HS-5 (cell line): ENCODE results near the gene PDPR.
A peak's percentile ranks its signal among the peaks of the same experiment; 100 is the strongest.
"Not testable (repeated sequence)": the region's sequence is repeated elsewhere in the genome, so short reads cannot be mapped to it uniquely, and the experiment has no call there.

Source experiments
- DNase-seq: peaks from one replicate; pipeline ENCODE4 v3.0.0-alpha.2; 2012; ENCODE audit warnings: low read depth

Gene PDPR

DNA sequence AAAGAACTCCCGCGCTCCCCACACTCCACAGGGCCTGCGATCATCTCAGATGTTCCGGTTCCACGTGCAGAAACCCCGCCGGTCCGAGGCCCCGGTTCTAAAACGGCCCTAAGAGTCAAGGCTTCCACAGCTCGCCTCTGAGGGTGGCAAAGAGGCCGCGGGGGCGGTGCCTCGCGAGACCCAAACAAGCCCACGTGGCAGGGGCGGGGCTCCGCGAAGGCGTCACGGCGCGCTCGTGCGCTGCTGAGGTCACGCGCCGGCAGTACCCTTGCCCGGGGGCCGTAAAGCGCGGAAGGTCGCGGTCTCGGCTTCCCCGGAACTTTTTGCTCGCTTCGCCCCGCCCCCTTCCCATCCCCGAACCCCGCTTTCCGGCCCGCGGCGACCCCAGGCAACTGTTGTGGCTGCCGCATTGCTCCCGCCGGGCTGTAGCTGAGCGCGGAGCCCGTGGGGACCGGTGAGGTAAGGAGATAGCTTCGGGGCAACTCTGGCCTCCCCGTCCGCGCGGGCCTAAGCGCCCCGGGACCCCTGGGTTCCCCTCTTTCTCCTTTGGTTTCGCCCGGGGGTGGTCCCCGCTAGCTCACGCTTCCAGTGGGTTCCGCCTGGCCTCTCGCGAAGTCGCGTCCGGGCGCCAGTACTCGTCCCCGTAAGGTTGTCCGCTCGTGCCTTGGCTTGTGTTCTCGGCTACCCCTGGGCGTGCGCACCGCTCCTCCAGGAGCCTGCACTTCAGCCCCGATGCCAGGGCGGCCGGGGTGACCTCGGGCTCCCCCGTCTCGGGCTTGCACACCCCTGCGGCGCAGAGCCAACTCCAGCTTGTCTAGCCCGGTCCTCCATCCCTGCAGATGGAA, at the start of gene PDPR:
PDPR (plus strand) TSS at position 351 of the 845 bp plus-strand sequence. CDS start 6,161 bp downstream, outside the sequence.
- peak; percentile 47 for DNase-seq

DNA sequence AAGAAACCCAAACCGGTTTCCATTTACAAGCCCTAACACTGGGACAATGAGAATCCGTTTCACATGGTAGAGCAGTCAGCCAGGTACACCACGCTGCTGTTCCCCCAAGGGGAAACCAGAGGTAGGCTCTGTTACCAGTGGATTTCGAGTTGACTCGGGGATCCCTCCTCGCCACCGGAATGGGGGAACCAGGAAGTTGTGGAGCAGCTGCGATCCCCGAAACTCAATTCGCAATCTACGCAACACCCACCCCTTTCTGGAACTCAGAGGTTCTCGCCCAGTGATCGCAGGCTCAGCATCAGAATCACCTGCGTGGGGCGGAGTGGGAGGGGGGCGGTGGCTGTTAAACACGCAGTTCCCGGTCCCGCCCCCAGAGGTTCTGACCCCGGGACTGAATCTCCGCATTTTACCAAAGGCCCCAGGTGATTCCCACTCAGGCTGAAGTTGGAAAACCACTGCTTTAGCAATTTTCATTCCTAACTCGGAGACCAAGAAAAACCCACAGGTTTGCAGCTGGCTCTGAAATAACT, 49.2 kb upstream of the PDPR start:
- DNase-seq, result not testable (repeated sequence)

- not testable (repeated sequence) for DNase-seq
These were observed 48.8 kb upstream of the PDPR start for GRCh38 chr16:70065376-70065745.

- peak; percentile 32 for DNase-seq
These were observed 48.1 kb upstream of the PDPR start for GRCh38 chr16:70065746-70066658.

GRCh38 chr16:70066751-70067150, 47.4 kb upstream of the PDPR start:
- DNase-seq, result not testable (repeated sequence)

- not testable (repeated sequence) for DNase-seq
These were observed 35.1 kb upstream of the PDPR start for GRCh38 chr16:70079081-70079480.

GRCh38 chr16:70081219-70081618, 32.9 kb upstream of the PDPR start:
- not testable (repeated sequence) for DNase-seq

DNA sequence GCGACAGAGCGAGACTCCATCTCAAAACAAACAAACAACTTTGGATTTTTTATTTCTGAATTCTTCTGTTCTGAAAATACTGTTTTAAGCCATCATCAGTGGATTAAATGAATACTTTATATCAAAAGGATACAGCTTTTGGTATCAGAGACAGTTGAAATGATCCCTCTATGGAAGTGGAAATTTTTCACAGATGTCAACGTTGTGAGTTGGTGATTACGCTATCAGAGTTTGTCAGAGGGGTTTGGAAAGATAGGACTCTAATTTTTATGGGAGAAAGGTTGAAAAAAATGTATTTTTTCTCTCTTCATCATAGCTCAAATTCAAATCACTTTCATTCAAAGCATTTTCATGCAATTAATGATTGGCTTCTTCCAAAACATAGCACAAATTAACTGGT, 30.2 kb upstream of the PDPR start:
- DNase-seq, result not testable (repeated sequence)

DNA sequence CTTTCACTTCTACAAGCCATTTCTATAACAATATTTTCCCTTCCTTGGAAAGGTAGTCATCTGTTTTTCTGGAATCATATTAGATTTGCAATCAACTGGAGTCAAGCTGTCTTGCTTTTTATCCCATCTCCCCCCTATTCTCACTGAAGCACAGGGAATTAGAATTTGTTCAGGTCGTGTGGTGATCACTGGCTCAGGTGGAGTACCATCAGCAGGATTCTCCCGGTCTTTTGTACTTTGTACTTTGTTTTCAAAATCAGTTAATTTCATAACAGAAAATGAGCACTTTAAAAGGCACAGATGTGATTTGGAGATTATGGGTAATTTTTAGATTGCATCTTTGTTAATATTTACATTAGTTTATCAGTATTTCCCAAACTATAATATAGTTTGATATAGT, 26.0 kb upstream of the PDPR start:
- DNase-seq, result not testable (repeated sequence)

GRCh38 chr16:70088877-70089276, 25.3 kb upstream of the PDPR start:
- DNase-seq, result not testable (repeated sequence)

DNA sequence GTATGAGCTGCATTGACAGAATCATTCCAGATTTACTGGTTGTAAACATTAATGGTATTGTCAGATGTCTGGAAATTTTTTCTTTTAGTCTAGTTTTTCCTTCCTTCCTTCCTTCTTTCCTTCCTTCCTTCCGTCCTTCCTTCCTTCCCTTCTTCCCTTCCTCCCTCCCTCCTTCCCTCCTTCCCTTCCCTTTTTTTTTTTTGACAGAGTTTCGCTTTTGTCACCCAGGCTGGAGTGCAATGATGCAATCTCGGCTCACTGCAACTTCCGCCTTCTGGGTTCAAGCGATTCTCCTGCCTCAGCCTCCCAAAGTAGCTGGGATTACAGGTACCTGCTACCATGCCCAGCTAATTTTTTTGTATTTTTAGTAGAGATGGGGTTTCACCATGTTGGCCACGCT, 24.8 kb upstream of the PDPR start:
- not testable (repeated sequence) for DNase-seq

GRCh38 chr16:70091104-70091503, 23.0 kb upstream of the PDPR start:
- DNase-seq, result not testable (repeated sequence)

- DNase-seq, result not testable (repeated sequence)
These were observed 20.0 kb upstream of the PDPR start for GRCh38 chr16:70094096-70094495.

GRCh38 chr16:70109583-70110279, 4.4 kb upstream of the PDPR start:
- DNase-seq, result not testable (repeated sequence)

- not testable (repeated sequence) for DNase-seq
These were observed 2.0 kb upstream of the PDPR start for GRCh38 chr16:70112162-70112561.

- DNase-seq, result not testable (repeated sequence)
These were observed 542 bp upstream of the PDPR start for GRCh38 chr16:70113599-70113981.

GRCh38 chr16:70118354-70118753, 4.2 kb downstream of the PDPR start:
- DNase-seq, result not testable (repeated sequence)

DNA sequence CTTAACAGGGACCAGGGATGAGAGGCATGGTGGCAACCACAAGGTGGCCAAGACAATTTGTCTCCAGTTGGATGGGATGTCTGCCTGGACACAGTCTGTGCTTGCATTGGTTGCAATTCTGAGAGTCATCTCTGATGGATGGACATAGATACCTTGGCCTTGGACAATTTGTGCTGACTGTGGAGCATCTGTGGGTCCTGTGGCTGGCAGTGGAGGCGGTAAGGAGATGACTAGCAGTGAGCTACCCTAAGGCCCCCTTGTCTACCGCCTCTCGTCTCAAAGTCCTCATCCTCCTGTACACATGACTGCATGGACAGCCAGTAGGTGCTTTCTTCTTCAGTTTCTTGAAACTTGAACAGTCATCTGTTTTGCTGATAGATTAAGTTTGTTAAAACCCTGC, 4.6 kb downstream of the PDPR start:
- not testable (repeated sequence) for DNase-seq

DNA sequence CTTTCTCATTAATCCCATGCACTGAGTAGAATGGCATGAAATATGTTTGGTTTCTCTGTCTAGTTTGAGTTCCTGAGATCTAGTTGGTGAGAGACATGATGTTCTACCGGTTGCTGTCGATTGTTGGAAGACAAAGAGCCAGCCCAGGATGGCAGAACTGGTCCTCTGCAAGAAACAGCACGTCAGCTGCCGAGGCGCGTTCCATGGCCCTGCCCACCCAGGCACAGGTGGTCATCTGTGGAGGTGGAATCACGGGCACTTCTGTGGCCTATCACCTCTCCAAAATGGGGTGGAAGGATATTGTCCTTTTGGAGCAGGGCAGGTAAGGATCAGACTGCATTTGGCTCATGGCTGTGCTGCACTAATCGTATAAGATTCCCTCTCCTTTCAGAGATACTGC, 6.3 kb downstream of the PDPR start:
- not testable (repeated sequence) for DNase-seq

DNA sequence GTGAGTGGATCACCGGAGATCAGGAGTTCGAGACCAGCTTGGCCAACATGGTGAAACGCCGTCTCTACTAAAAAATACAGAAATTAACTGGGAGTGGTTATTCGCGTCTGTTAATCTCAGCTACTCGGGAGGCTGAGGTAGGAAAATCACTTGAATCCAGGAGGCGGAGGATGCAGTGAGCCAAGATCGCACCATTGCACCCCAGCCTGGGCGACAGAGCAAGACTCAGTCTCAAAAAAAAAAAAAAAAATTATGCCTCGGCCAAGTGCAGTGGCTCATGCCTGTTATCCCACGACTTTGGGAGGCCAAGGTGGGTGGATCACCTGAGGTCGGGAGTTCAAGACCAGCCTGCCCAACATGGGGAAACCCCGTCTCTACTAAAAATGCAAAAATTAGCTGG, 9.7 kb downstream of the PDPR start:
- DNase-seq, result not testable (repeated sequence)

GRCh38 chr16:70126226-70126625, 12.1 kb downstream of the PDPR start:
- DNase-seq, result not testable (repeated sequence)

DNA sequence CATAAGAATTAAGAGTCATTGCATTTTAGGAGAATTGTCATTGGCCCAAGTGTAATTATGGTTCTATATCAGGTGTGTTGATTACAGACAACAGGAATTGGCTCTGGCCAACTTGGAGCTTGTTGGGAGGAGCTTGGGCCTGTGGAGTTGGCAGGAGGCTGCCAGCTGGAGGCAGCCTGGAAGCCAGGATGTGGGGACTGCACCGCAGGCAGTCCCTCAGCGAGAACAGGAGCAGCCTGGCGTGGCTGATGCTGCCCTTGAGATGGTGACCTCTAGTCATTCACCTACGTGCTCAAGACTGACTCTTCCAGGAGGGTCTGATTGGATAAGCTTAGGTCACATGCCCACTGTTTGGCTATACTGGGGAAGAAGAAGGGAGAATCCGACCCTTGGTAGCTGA, 13.6 kb downstream of the PDPR start:
- DNase-seq, result not testable (repeated sequence)
